AG09319 (cell line): ENCODE measurements around the gene CHST6.
"Not testable (repeated sequence)": the region's sequence is repeated elsewhere in the genome, so short reads cannot be mapped to it uniquely, and the experiment has no call there.

Source experiments
- DNase-seq: peaks from one replicate; pipeline ENCODE4 v3.0.0-alpha.2; 2010; ENCODE audit warnings: low read depth; ENCODE audit errors: extremely low read depth
- TF ChIP-seq, protein P1 (sequence below): IDR thresholded peaks from 2 replicates; pipeline ENCODE4 v1.5.1; 2011; ENCODE audit warnings: low read depth, mild to moderate bottlenecking, inconsistent platforms, low read length, moderate library complexity

The CHST6 gene

DNA sequence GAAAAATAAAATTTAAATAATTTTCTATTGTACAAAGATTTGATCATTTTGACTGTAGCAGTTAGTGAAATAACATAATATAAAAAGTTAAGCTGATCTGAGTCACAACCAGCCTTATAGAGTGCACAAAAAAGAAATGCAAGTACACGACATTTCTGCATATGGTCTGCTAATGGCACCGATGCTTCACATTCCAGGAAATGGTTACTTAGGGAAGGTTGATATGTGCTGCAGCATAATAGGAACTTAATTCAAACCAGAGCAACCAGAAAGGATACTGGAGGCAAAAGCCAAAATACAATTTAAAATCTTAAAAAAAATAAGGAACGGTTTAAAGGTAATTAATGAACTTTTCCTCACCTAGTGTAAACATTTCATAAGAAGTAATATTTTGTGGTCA lies 51.9 kb downstream of the CHST6 start:
- TF ChIP-seq, protein P1, sequence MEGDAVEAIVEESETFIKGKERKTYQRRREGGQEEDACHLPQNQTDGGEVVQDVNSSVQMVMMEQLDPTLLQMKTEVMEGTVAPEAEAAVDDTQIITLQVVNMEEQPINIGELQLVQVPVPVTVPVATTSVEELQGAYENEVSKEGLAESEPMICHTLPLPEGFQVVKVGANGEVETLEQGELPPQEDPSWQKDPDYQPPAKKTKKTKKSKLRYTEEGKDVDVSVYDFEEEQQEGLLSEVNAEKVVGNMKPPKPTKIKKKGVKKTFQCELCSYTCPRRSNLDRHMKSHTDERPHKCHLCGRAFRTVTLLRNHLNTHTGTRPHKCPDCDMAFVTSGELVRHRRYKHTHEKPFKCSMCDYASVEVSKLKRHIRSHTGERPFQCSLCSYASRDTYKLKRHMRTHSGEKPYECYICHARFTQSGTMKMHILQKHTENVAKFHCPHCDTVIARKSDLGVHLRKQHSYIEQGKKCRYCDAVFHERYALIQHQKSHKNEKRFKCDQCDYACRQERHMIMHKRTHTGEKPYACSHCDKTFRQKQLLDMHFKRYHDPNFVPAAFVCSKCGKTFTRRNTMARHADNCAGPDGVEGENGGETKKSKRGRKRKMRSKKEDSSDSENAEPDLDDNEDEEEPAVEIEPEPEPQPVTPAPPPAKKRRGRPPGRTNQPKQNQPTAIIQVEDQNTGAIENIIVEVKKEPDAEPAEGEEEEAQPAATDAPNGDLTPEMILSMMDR: no peak
- DNase-seq: no peak

DNA sequence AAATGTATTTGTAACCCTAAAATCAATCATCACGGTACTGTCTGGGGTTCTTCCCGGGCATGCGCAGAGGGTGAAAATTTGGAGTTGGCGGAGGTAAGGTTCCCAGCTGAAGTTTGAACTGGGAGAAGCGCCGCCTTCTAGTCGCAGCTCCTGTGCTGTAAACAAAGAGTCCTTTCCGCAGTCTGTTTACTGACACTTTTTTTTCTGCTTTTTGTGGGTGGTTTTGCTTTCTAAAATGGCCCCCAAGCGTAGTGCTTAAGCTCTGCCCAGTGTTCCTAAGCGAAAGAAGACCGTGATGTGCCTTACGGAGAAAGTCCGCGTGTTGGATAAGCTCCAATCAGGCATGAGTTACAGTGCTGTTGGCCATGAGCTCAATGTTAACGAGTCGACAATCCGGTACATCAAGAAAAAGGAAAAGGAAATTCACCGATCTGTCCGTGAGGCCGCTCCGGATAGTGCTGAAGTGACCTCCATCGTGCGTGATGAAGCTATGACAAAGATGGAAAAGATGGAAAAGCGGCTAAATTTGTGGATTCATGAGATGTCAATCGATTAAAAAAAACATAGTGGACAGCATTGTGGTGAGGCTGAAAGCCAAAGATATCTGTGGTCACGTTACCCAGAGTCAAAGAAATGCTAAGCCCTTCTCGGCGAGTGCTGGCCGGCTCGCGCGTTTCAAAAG lies 61.4 kb downstream of the CHST6 start:
- TF ChIP-seq, protein P1: no peak
- DNase-seq: peak; percentile 82

DNA sequence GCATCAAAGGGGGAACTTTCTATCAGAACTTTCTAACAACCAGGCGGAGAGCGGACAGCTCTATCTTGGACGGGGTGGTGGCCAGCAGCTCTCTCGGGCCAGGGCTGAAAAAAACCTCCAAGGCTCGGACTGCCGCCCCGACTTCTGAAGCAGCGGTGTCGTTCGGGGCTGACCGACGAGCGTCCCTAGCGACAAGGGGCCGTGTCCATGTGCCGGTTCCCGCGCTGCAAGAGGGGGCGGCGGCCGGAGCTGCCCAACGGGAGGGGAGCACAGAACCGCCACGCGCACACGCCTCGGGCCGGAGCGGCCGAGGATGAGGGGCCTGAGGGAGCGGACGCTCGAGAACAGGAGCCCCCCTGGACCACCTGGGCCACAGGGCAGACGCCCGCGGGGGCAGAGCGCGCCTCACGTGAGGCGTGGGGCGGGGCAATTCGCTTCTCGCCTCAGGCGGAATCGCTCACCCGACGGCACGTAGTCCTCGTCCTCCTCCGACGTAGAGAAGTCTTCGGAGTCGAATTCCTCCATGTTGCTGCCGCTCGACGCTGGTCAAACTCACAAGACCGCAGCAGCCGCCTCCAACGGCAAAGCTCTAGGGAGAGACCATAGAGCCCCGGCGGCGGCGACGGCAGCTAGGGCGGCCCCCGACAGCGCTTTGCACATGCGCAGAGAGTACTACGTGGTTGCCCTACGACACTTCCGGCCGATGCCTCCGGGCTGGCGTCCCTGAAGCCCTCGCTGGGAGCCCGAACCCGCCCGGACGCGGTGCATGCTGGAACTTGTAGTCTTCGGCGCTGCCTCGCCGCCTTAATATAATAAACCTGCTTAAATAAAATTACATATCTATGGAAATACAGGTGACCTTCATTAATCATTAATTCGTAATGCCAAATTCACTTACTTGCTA lies 62.2 kb downstream of the CHST6 start, which contains the start of gene CFDP1:
TSS of gene CFDP1 (minus strand) at position 676 of the 904 bp plus-strand sequence. CDS start at position 525, 151 bp downstream.
- TF ChIP-seq, protein P1: no peak
- DNase-seq: peak; percentile 84

DNA sequence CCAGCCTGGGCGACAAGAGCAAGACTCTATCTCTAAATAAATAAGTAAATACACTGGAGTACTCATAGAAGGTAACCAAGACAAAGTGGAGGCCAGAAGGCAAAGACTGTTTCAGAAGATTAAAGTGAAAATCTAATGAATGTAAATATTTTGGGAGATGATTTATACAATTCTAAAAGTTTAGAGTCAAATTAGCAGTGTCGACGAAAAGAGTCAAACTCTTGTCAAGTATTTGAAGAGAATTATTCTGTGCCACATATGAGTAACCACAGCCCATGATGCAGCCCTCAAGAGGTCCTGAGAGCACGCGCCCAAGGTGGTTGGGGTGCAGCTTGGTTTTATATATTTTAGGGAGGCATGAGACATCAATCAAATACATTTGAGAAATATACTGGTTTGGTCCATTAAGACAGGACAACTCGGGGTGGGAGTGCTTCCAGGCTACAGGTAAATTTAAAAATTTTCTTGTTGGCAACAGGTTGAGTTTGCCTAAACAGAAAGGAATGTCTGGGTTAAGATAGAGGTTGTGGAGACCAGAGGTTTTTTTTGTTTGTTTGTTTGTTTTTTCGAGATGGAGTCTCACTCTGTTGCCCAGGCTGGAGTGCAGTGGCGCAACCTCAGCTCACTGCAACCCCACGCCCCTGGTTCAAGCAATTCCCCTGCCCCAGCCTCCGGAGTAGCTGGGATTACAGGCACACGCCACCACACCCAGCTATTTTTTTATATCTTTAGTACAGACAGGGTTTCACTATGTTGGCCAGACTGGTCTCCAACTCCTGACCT lies 65.4 kb downstream of the CHST6 start:
- TF ChIP-seq, protein P1: no peak
- DNase-seq: no peak

DNA sequence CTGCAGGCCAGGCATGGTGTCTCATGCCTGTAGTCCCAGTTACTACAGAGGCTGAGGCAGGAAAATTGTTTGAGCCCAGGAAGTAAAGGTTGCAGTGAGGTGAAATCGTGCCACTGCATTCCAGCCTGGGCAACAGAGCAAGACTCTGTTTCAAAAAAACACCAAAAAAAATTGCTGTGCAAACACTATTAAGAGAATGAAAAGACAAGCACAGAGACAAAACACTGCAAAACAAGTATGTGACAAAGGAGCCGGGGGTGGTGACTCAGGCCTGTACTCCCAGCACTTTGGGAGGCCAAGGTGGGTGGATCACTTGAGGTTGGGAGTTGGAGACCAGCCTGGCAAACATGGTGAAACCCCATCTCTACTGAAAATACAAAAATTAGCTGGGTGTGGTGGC lies 68.7 kb downstream of the CHST6 start:
- DNase-seq: not testable (repeated sequence)

DNA sequence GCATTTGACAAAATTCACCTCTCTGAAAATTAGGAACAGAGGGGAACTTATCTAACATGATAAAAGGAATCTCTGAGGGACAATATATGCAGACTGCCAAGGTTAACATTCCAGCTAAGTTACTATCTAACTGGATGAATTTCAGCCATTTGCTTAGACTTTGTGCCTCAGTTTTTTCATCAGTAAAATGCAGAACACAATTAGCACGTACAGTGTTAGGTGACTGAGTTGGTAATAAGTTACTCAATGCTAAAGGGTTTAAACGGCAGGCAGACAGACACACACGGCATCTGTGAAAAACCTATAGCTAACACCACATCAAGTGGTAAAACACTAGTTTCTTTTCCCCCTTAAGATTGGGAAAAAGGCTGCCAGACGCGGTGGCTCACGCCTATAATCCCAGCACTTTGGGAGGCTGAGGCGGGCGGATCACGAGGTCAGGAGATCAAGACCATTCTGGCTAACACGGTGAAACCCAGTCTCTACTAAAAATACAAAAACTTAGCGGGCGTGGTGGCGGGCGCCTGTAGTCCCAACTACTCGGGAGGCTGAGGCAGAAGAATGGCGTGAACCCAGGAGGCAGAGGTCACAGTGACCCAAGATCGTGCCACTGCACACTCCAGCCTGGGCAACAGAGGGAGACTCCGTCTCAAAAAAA lies 71.0 kb downstream of the CHST6 start:
- not testable (repeated sequence) for DNase-seq

DNA sequence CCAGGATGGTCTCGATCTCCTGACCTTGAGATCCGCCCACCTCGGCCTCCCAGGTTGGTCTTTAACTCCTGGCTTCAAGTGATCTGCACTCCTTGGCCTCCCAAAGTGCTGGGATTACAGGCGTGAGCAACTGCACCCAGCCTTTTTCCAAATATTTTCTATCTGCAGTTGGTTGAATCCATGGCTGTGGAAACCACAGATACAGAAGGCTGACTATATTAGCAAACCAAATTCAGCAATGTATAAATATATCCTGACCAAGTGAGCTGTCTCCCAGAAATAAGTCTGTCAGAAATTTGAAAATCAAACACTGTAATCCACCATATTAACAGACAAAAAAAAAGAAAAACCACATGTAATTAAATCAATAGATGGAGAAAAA lies 71.5 kb downstream of the CHST6 start:
- TF ChIP-seq, protein P1: no peak

More for the DNA sequence above, 71.5 kb downstream of the CHST6 start:
- DNase-seq: no peak
